Liver (tissue), 3 donors: ENCODE data around the gene CREB5.

Experiments used
- ATF3 ChIP-seq: IDR thresholded peaks from 2 replicates; pipeline ENCODE4 v1.6.1; 2016; ENCODE audit warnings: antibody characterized with exemption
- CTCF ChIP-seq: fragments of 150-350 bp; IDR thresholded peaks from 2 replicates; pipeline ENCODE4 v1.5.1; 2017; ENCODE audit warnings: improper control_type of control experiment, low read depth, low read length; ENCODE audit not compliant: missing input control
- EGR1 ChIP-seq, 2 donors: IDR thresholded peaks; 2 replicates each; pipeline ENCODE4 v1.6.1; 2016 to 2018; ENCODE audit warnings: antibody characterized with exemption in 2 of 2, low read depth in 2 of 2
- FOXA1 ChIP-seq: IDR thresholded peaks from 2 replicates; pipeline ENCODE4 v1.6.1; 2016; ENCODE audit warnings: antibody characterized with exemption
- HNF4G ChIP-seq: IDR thresholded peaks from 2 replicates; pipeline ENCODE4 v1.6.1; 2016; ENCODE audit warnings: antibody characterized with exemption
- JUND ChIP-seq, 2 donors: IDR thresholded peaks; 2 replicates each; pipeline ENCODE4 v1.6.1; 2016; ENCODE audit warnings: antibody characterized with exemption in 2 of 2
- NR2F2 ChIP-seq: IDR thresholded peaks from 2 replicates; pipeline ENCODE4 v1.6.1; 2016; ENCODE audit warnings: antibody characterized with exemption
- RAD21 ChIP-seq, 2 donors: IDR thresholded peaks; 2 replicates each; pipeline ENCODE4 v1.6.1; 2016; ENCODE audit warnings: antibody characterized with exemption in 2 of 2, mild to moderate bottlenecking in 2 of 2
- REST ChIP-seq: IDR thresholded peaks from 2 replicates; pipeline ENCODE4 v1.6.1; 2016; ENCODE audit warnings: antibody characterized with exemption, mild to moderate bottlenecking
- YY1 ChIP-seq: IDR thresholded peaks from 2 replicates; pipeline ENCODE4 v1.6.1; 2016; ENCODE audit warnings: antibody characterized with exemption, mild to moderate bottlenecking
- TF ChIP-seq, protein P1 (sequence below): IDR thresholded peaks from 2 replicates; pipeline ENCODE4 v1.6.1; 2016; ENCODE audit warnings: antibody characterized with exemption
- donor health status: healthy.
- donor health status: healthy.

DNA sequence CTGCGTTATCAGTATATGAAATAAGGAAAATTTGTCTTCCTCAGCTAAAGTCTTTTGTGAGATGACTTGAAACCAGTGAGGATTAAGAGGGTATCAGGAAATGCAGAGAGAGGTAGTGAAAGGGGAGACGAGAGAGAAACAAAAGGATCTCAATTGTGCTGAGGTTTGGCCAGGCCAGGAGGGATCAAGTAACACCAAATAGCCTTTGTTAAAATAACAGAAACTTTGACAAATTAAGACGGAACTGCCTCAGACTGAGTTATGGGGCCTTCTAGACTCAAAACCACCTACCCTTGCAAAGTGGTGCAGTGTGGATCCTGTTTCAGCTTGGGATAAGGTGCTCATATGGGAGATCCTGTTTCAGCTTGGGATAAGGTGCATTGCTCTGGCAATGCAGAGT is 263.1 kb downstream of the CREB5 start:
- TF ChIP-seq CTCF (no peak), RAD21 (IDR thresholded peaks at IDR 0.05) (no peak), NR2F2 (no peak), JUND (IDR thresholded peaks at IDR 0.05) (no peak), REST (no peak), HNF4G (no peak), EGR1 (IDR thresholded peaks at IDR 0.05; ENCODE audit: low read depth in 2 of 2) (no peak), YY1 (no peak), FOXA1 (no peak), ATF3 (no peak)
- TF ChIP-seq, protein P1, sequence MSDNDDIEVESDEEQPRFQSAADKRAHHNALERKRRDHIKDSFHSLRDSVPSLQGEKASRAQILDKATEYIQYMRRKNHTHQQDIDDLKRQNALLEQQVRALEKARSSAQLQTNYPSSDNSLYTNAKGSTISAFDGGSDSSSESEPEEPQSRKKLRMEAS: no peak
